ENCODE data around the gene PCDHA11. TPM values are rescaled to one million over a fixed set of nuclear protein-coding genes. Genes with fewer than 3 reads are reported as not detected.
A peak's percentile ranks its signal among the peaks of the same experiment; 100 is the strongest.
"Not testable (repeated sequence)": the region's sequence is repeated elsewhere in the genome, so short reads cannot be mapped to it uniquely, and the experiment has no call there.

PCDHA11 gene, protein sequence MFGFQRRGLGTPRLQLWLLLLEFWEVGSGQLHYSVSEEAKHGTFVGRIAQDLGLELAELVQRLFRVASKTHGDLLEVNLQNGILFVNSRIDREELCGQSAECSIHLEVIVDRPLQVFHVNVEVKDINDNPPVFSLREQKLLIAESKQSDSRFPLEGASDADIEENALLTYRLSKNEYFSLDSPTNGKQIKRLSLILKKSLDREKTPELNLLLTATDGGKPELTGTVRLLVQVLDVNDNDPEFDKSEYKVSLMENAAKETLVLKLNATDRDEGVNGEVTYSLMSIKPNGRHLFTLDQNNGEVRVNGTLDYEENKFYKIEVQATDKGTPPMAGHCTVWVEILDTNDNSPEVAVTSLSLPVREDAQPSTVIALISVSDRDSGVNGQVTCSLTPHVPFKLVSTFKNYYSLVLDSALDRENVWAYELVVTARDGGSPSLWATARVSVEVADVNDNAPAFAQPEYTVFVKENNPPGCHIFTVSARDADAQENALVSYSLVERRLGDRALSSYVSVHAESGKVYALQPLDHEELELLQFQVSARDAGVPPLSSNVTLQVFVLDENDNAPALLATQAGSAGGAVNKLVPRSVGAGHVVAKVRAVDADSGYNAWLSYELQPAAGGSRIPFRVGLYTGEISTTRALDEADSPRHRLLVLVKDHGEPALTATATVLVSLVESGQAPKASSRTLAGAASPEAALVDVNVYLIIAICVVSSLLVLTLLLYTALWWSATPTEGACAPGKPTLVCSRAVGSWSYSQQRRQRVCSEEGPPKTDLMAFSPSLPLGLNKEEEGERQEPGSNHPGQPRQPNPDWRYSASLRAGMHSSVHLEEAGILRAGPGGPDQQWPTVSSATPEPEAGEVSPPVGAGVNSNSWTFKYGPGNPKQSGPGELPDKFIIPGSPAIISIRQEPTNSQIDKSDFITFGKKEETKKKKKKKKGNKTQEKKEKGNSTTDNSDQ
- under 1 TPM in 1 of 10 donors, not detected in 9; 0.07 TPM for total RNA-seq
- not detected for polyA plus RNA-seq
- long read RNA-seq, donor 1 = 0 reads
- long read RNA-seq, donor 2 = 0 reads
- long read RNA-seq, donor 3 = 0 reads

DNA sequence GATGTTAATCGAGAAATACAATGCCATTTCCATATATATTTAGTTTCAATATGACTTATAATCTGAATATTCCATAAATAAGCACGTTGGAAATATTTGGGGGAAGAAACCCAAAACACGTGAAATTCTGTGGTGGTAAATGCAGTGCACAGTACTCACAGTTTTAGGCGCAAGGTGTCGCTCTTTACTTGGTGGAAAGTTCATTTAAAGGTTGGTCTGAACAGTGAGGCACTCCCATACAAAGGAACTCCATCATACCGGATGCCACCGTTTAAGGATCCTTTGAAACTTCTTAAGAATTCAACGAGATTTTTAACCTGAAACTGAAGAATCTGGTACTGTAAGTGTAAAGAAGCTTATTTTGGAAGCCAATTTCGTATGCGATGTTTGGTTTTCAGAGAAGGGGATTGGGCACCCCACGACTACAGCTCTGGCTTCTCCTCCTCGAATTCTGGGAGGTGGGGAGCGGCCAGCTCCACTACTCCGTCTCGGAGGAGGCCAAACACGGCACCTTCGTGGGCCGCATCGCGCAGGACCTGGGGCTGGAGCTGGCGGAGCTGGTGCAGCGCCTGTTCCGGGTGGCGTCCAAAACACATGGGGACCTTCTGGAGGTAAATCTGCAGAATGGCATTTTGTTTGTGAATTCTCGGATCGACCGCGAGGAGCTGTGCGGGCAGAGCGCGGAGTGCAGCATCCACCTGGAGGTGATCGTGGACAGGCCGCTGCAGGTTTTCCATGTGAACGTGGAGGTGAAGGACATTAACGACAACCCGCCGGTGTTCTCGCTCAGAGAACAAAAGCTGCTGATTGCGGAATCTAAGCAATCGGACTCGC is at the start of gene PCDHA11:
Gene PCDHA11 (plus strand): TSS at position 237 of the 834 bp plus-strand sequence. CDS start 147 bp downstream, at position 384.
- H3K9me3 ChIP-seq = peaks cover 0 to 56% (median 13%) of the 10 kb centered on the region in 11 donors
- ATAC-seq (no peak), DNase-seq (no peak)
- WGBS, 2 donors = 11 to 12% methylated on average over 41 of the region's 41 CpGs
- intact Hi-C loops (cut with DNase I) = loop anchor here in 2 of 10 donors (5.0 to 10.0 kb wide), 2 partner anchors 173 to 176 kb away; no protein-coding TSS in a partner anchor
- H3K27me3 ChIP-seq = peaks cover 0 to 98% (median 42%) of the 10 kb centered on the region in 7 donors
- H3K4me3 ChIP-seq = no peak within 1 kb of the TSS
- no peak within 1 kb of the TSS for H3K27ac ChIP-seq
- TF ChIP-seq, protein P1, sequence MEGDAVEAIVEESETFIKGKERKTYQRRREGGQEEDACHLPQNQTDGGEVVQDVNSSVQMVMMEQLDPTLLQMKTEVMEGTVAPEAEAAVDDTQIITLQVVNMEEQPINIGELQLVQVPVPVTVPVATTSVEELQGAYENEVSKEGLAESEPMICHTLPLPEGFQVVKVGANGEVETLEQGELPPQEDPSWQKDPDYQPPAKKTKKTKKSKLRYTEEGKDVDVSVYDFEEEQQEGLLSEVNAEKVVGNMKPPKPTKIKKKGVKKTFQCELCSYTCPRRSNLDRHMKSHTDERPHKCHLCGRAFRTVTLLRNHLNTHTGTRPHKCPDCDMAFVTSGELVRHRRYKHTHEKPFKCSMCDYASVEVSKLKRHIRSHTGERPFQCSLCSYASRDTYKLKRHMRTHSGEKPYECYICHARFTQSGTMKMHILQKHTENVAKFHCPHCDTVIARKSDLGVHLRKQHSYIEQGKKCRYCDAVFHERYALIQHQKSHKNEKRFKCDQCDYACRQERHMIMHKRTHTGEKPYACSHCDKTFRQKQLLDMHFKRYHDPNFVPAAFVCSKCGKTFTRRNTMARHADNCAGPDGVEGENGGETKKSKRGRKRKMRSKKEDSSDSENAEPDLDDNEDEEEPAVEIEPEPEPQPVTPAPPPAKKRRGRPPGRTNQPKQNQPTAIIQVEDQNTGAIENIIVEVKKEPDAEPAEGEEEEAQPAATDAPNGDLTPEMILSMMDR (IDR thresholded peaks at IDR 0.05) = peak in 5 of 9 donors; percentile 15 to 41 (median 17)
- no peaks in the 10 kb centered on the region for H3K4me1 ChIP-seq
- H3K36me3 ChIP-seq = no peaks in the 10 kb centered on the region

DNA sequence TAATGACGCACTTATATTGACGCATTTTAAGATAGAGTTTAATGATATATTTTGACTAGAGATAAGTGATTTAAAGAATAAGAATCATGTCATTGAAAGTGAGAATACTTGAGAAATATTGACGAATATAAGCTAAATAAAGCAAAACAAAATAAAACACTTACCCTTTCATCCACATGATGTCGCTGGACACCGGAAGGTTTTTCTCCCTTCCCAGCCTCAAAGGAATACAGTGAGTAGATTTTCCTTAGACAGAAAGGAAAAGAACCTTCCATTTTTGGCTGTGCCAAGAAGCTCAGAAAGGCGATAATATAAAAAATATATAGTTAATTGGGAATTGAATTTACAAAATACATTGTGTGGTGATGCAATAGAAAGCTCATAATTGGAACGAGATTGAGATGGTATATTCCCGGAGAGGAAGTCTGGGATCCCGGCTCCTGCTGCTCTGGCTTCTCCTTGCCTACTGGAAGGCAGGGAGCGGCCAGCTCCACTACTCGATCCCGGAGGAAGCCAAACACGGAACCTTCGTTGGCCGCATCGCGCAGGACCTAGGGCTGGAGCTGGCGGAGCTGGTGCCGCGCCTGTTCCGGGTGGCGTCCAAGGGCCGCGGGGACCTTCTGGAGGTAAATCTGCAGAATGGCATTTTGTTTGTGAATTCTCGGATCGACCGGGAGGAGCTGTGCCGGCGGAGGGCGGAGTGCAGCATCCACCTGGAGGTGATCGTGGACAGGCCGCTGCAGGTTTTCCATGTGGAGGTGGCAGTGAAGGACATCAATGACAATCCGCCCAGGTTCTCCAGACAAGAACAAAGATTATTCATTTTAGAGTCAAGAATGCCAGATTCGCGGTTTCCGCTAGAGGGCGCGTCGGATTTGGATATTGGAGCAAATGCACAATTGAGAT is 47.1 kb upstream of the PCDHA11 start, which contains the start of gene PCDHA5:
Gene PCDHA5 (plus strand): TSS at position 239 of the 906 bp plus-strand sequence.
- ATAC-seq (no peak), DNase-seq (no peak)
- intact Hi-C loops (cut with DNase I) = no loop called here
- peak within 1 kb of the TSS in 1 of 10 donors; percentile 15 for H3K4me3 ChIP-seq
- H3K4me1 ChIP-seq = no peaks in the 10 kb centered on the region
- WGBS, 2 donors = 21 to 23% methylated on average over 39 of the region's 39 CpGs
- H3K27ac ChIP-seq = no peak within 1 kb of the TSS
- TF ChIP-seq, protein P1 (IDR thresholded peaks at IDR 0.05) = peak in 6 of 9 donors; percentile 32 to 51 (median 38)
- H3K36me3 ChIP-seq = no peaks in the 10 kb centered on the region
- peaks cover 0 to 73% (median 36%) of the 10 kb centered on the region in 7 donors for H3K27me3 ChIP-seq
- peaks cover 0 to 61% (median 7%) of the 10 kb centered on the region in 11 donors for H3K9me3 ChIP-seq

DNA sequence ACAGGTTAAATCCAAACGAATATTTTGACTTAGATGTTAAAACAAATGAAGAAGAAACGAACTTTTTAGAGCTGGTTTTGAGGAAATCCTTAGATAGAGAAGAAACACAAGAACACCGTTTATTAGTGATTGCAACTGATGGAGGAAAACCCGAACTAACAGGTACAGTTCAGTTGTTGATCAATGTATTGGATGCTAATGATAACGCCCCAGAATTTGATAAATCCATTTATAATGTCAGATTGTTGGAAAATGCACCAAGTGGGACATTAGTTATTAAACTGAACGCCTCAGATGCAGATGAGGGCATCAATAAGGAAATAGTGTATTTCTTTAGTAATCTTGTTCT is 46.5 kb upstream of the PCDHA11 start:
- H3K27ac ChIP-seq = no peak overlapping the region
- H3K4me3 ChIP-seq = no peak overlapping the region
- no peak for ATAC-seq
- H3K36me3 ChIP-seq = no peaks in the 10 kb centered on the region
- no peaks in the 10 kb centered on the region for H3K4me1 ChIP-seq
- 22 to 30% methylated on average over 6 of the region's 6 CpGs for WGBS, 2 donors
- no peak for DNase-seq
- intact Hi-C loops (cut with DNase I) = no loop called here
- TF ChIP-seq, protein P1 (IDR thresholded peaks at IDR 0.05) = no peak
- peaks cover 0 to 79% (median 38%) of the 10 kb centered on the region in 7 donors for H3K27me3 ChIP-seq
- peaks cover 0 to 61% (median 7%) of the 10 kb centered on the region in 11 donors for H3K9me3 ChIP-seq

DNA sequence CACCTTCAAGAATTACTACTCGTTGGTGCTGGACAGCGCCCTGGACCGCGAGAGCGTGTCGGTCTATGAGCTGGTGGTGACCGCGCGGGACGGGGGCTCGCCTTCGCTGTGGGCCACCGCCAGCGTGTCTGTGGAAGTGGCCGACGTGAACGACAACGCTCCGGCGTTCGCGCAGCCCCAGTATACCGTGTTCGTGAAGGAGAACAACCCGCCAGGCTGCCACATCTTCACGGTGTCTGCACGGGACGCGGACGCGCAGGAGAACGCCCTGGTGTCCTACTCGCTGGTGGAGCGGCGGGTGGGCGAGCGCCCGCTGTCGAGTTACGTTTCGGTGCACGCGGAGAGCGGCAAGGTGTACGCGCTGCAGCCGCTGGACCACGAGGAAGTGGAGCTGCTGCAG is 45.8 kb upstream of the PCDHA11 start:
- intact Hi-C loops (cut with DNase I); H3K4me1 ChIP-seq; ATAC-seq; H3K27ac ChIP-seq; DNase-seq; H3K4me3 ChIP-seq; H3K36me3 ChIP-seq: not testable (repeated sequence)
- Histone ChIP-seq H3K27me3 (peaks cover 0 to 87% (median 44%) of the 10 kb centered on the region in 7 donors), H3K9me3 (peaks cover 0 to 67% (median 6%) of the 10 kb centered on the region in 11 donors)
- 41 to 48% methylated on average over 48 of the region's 48 CpGs for WGBS, 2 donors

Measured in heart right ventricle (tissue), 16 donors.